Placental pericyte (primary cell): ENCODE data around the gene DLGAP1. TPM values are rescaled to one million over a fixed set of nuclear protein-coding genes. Genes with fewer than 3 reads are reported as not detected.

Experiments used
- small RNA-seq: library from RNA; depleted of rRNA; stranded (forward); fragments of <200 nt; gene quantifications from one replicate; pipeline ENCODE3, GENCODE V24; 2012; ENCODE audit warnings: low replicate concordance
- total RNA-seq: library from RNA; depleted of rRNA; stranded (reverse); fragments of >200 nt; gene quantifications from 2 replicates; pipeline ENCODE4 v1.2.3, GENCODE V29; 2012

Gene DLGAP1
- 0.43 and 3.1 TPM in 2 replicates for total RNA-seq

DNA sequence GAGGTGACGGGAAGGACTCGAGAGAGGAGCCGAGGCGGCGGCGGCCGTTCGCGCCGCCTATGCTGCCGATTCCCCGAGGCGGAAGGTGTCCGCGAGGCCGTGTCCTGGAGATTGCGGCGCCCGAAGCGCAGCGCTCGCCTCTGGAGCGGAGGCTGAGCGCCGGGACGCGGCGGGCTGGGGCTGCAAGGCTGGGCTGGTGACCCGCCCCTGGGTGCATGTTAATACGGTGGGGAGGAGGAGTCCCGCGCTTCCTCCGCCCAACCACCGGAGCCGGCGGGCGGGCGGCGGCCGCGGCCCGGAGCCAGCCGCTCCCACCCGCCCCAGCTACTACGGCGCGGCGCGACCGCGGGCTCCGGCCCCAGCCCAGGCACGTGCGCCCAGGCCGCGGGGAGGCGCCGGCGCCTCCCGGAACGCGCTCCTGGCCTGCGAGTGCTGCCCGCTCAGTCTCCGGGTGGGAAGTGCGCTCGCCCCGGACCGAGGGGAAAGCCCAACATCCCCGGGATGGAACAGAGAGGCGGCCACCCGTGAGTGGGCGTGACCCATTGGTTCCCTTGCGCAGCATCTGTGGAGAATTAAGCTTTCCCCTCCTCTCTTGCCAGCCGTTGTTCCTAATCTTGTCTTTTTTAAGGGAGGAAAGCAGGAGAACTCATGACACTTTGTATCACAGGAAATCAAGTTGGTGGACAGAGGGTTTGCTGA, at the start of gene DLGAP1:
DLGAP1 (minus strand) TSS at position 195 of the 699 bp plus-strand sequence.

DNA sequence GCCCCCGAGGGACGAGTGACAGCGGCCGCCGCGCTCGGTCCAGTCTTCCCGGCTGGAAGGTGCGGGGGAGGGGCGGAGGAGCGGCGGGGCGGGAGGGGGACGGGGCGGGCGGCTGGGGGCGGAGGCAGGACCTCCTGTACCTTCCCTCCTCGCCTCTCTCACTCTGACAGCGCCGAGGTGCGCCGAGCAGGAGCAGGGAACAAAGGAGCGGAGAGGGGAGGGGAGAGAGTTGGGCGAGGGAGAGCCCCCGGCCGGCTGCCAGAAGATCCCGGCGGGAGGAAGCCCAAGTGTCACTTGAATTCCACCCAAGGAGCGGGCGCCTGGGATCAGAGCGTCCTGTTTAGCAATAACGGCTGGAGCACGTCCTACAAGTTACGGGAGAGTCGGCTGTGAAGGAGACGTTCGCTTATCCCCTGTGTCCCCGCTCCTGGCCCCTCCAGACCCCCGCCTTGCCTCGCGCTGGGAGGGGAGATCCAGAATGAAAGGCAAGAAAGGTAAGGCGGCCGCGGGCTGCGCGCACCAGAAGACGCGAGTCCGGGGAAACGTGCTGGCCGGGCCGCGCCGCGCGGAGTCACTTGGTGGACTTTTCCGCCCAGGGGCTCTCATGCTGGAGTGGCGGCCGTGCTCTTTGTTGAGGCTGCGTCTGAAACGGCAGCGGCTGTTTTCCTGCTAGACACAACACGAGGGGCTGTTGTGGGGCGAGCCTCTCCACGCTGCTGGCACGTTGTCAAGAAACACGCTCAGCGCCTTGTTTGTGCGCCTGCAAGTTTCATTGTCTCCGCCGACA, 1004.9 kb downstream of the DLGAP1 start, which contains the start of gene TGIF1:
TGIF1 (plus strand) TSS at position 161 of the 787 bp plus-strand sequence; CDS start at position 479, 318 bp downstream.

Small RNAs within 50 kb of the gene (small RNA-seq; reads per million reads assigned to genes)
- gene AP005208.1 (not detected), gene AP005403.1 (not detected), gene MIR6718 (not detected), gene RN7SL39P (not detected), gene RNU6-831P (not detected)
